Neutrophil (primary cell): Measurements from ENCODE around the gene LAPTM5.

Experiments used
- H3K27ac ChIP-seq: fragments of 200-600 bp; sonication (generic); 2 replicates; pipeline ENCODE4 v1.5.1; 2016; ENCODE audit warnings: mild to moderate bottlenecking, moderate library complexity
- H3K27me3 ChIP-seq: fragments of 200-600 bp; sonication (generic); 2 replicates; pipeline ENCODE4 v1.6.0; 2016; ENCODE audit warnings: mild to moderate bottlenecking
- H3K36me3 ChIP-seq: fragments of 200-600 bp; sonication (generic); 2 replicates; pipeline ENCODE4 v1.5.1; 2017
- H3K4me1 ChIP-seq, 2 experiments: fragments of 200-600 bp in 1 of 2; sonication (generic) in 1 of 2; 1 replicate in 1 of 2; 2 replicates in 1 of 2; pipeline versions ENCODE4 v1.5.1 to v1.6.1; 2013 to 2016; ENCODE audit warnings: low read depth in 1 of 2, low read length in 1 of 2, mild to moderate bottlenecking in 1 of 2, moderate library complexity in 1 of 2; ENCODE audit not compliant: control insufficient read depth in 1 of 2, insufficient read depth in 1 of 2
- H3K4me3 ChIP-seq, 2 experiments: fragments of 200-600 bp in 1 of 2; sonication (generic) in 1 of 2; 1 replicate in 1 of 2; 2 replicates in 1 of 2; pipeline ENCODE4 v1.5.1; 2013 to 2016; ENCODE audit warnings: low read depth in 1 of 2, low read length in 1 of 2, mild to moderate bottlenecking in 1 of 2, moderate library complexity in 1 of 2
- H3K9me3 ChIP-seq: fragments of 200-600 bp; sonication (generic); 2 replicates; pipeline ENCODE4 v1.5.1; 2016
- CTCF ChIP-seq: fragments of 200-600 bp; sonication (generic); IDR thresholded peaks from 2 replicates; pipeline ENCODE4 v1.5.1; 2016; ENCODE audit warnings: antibody characterized with exemption

Gene LAPTM5

GRCh38 chr1:30697571-30698376 lies 59.8 kb downstream of the LAPTM5 start:
- Histone ChIP-seq H3K9me3 (no peaks in the 10 kb centered on the region), H3K27ac (no peak overlapping the region), H3K4me3 (no peak overlapping the region)

GRCh38 chr1:30696831-30697230 lies 60.7 kb downstream of the LAPTM5 start:
- no peaks in the 10 kb centered on the region for H3K4me1 ChIP-seq
- no peaks in the 10 kb centered on the region for H3K36me3 ChIP-seq
- TF ChIP-seq CTCF = no peak
- no peaks in the 10 kb centered on the region for H3K9me3 ChIP-seq
- H3K4me3 ChIP-seq = no peak overlapping the region
- peaks cover 14% of the 10 kb centered on the region for H3K27me3 ChIP-seq
- H3K27ac ChIP-seq = no peak overlapping the region

More at GRCh38 chr1:30697571-30698376, 59.8 kb downstream of the LAPTM5 start:
- Histone ChIP-seq H3K27me3 (peaks cover 14% of the 10 kb centered on the region), H3K4me1 (no peaks in the 10 kb centered on the region), H3K36me3 (no peaks in the 10 kb centered on the region)
- TF ChIP-seq CTCF = no peak

GRCh38 chr1:30695439-30695841 lies 62.1 kb downstream of the LAPTM5 start:
- no peaks in the 10 kb centered on the region for H3K4me1 ChIP-seq
- no peaks in the 10 kb centered on the region for H3K9me3 ChIP-seq
- H3K36me3 ChIP-seq = no peaks in the 10 kb centered on the region
- TF ChIP-seq CTCF = no peak
- H3K4me3 ChIP-seq = no peak overlapping the region
- peaks cover 19% of the 10 kb centered on the region for H3K27me3 ChIP-seq
- H3K27ac ChIP-seq = no peak overlapping the region

- Histone ChIP-seq H3K4me3 (no peak overlapping the region), H3K4me1 (no peaks in the 10 kb centered on the region), H3K27ac (no peak overlapping the region), H3K27me3 (peaks cover 28% of the 10 kb centered on the region), H3K36me3 (no peaks in the 10 kb centered on the region), H3K9me3 (no peaks in the 10 kb centered on the region)
- TF ChIP-seq CTCF = no peak
Observed at GRCh38 chr1:30694280-30695175, 63.0 kb downstream of the LAPTM5 start.

- no peaks in the 10 kb centered on the region for H3K36me3 ChIP-seq
- TF ChIP-seq CTCF = no peak
- no peaks in the 10 kb centered on the region for H3K4me1 ChIP-seq
- no peak overlapping the region for H3K27ac ChIP-seq
- H3K9me3 ChIP-seq = no peaks in the 10 kb centered on the region
- H3K4me3 ChIP-seq = no peak overlapping the region
- peaks cover 35% of the 10 kb centered on the region for H3K27me3 ChIP-seq
Observed at GRCh38 chr1:30693822-30694221, 63.8 kb downstream of the LAPTM5 start.
